B cell (primary cell): Measurements from ENCODE around the gene SFXN2. TPM values are rescaled to one million over a fixed set of nuclear protein-coding genes. Genes with fewer than 3 reads are reported as not detected.
A peak's percentile ranks its signal among the peaks of the same experiment; 100 is the strongest.

Source experiments
- ATAC-seq: fragments of 200-7000 bp; cut with Tn5 transposase; one replicate; pipeline ENCODE4 v1.10.0; 2021; ENCODE audit warnings: low read depth, mild to moderate bottlenecking, moderate number of reproducible peaks, moderate library complexity
- CTCF ChIA-PET: fragments of 350-600 bp; sonication (Branson Sonifier 250); formaldehyde crosslinking; loops from one replicate; lab custom pipeline; 2021; ENCODE audit warnings: antibody characterized with exemption, inconsistent platforms; lab: Charles Lee
- POLR2A ChIA-PET: fragments of 350-600 bp; sonication (Branson Sonifier 250); formaldehyde crosslinking; loops from one replicate; lab custom pipeline; 2021; ENCODE audit warnings: antibody characterized with exemption; lab: Charles Lee
- DNase-seq: peaks from one replicate; pipeline ENCODE4 v3.0.0; 2013
- H2AFZ ChIP-seq: 2 replicates; pipeline ENCODE4 v1.6.1; 2012; ENCODE audit warnings: mild to moderate bottlenecking, low read depth, low read length; ENCODE audit not compliant: insufficient read depth, poor library complexity, severe bottlenecking
- H3K27ac ChIP-seq, 2 donors: 1 replicate in 1 of 2; 2 replicates in 1 of 2; pipeline ENCODE4 v1.5.1; 2012 to 2013; ENCODE audit warnings: low read length in 2 of 2, mild to moderate bottlenecking in 2 of 2, moderate library complexity in 1 of 2
- H3K27me3 ChIP-seq, 4 experiments: fragments of 200-600 bp in 1 of 4; sonication (generic) in 1 of 4; replicated peaks in 1 of 4; 1 replicate in 2 of 4; 2 replicates in 2 of 4; pipeline versions ENCODE4 v1.6.1 to v1.7.0; 2013 to 2016; ENCODE audit warnings: low read length in 3 of 4, mild to moderate bottlenecking in 2 of 4, mixed read lengths in 1 of 4, moderate library complexity in 1 of 4; ENCODE audit not compliant: insufficient read depth in 4 of 4, control insufficient read depth in 3 of 4; ENCODE audit errors: control extremely low read depth in 1 of 4
- H3K36me3 ChIP-seq, 2 experiments: replicated peaks in 1 of 2; 1 replicate in 1 of 2; 2 replicates in 1 of 2; pipeline versions ENCODE4 v1.6.1 to v1.7.1; 2013; ENCODE audit warnings: low read length in 1 of 2; ENCODE audit not compliant: insufficient read depth in 2 of 2, control insufficient read depth in 1 of 2; ENCODE audit errors: control extremely low read depth in 1 of 2, extremely low read depth in 1 of 2
- H3K4me1 ChIP-seq, 2 donors: fragments of 200-600 bp in 1 of 2; sonication (generic) in 1 of 2; 1 replicate in 1 of 2; 2 replicates in 1 of 2; pipeline versions ENCODE4 v1.5.1 to v1.6.1; 2013 to 2017; ENCODE audit warnings: low read length in 2 of 2; ENCODE audit not compliant: control insufficient read depth in 2 of 2, insufficient read depth in 2 of 2
- H3K4me2 ChIP-seq: replicated peaks from 2 replicates; pipeline ENCODE3; 2012; ENCODE audit warnings: mild to moderate bottlenecking, low read depth, low read length; ENCODE audit not compliant: poor library complexity, severe bottlenecking
- H3K4me3 ChIP-seq, 5 experiments: fragments of 200-600 bp in 1 of 5; sonication (generic) in 1 of 5; 1 replicate in 3 of 5; 2 replicates in 2 of 5; pipeline versions ENCODE4 v1.5.1 to v1.7.0; 2011 to 2016; ENCODE audit warnings: low read length in 4 of 5, mild to moderate bottlenecking in 4 of 5, low read depth in 2 of 5, control low read depth in 1 of 5, moderate library complexity in 1 of 5; ENCODE audit not compliant: insufficient read depth in 1 of 5; ENCODE audit errors: control extremely low read depth in 1 of 5, extremely low read depth in 1 of 5
- H3K79me2 ChIP-seq: fragments of 200-600 bp; sonication (generic); one replicate; pipeline ENCODE4 v1.6.0; 2016; ENCODE audit warnings: low read length; ENCODE audit not compliant: control insufficient read depth, insufficient read depth
- H3K9ac ChIP-seq: fragments of 200-600 bp; sonication (generic); 2 replicates; pipeline ENCODE4 v1.6.1; 2017; ENCODE audit warnings: mild to moderate bottlenecking, low read length, moderate library complexity
- H3K9me3 ChIP-seq, 3 donors: one replicate each; pipeline versions ENCODE4 v1.6.1 to v1.7.1; 2013; ENCODE audit warnings: low read length in 2 of 3; ENCODE audit not compliant: control insufficient read depth in 2 of 3, insufficient read depth in 1 of 3; ENCODE audit errors: control extremely low read depth in 1 of 3
- H4K20me1 ChIP-seq: 2 replicates; pipeline ENCODE4 v1.6.0; 2012; ENCODE audit warnings: mild to moderate bottlenecking, low read length; ENCODE audit not compliant: insufficient read depth, control insufficient read depth, poor library complexity, severe bottlenecking
- H3K27ac Mint-ChIP-seq: one replicate; pipeline ENCODE4 v1.8.0; 2021; ENCODE audit warnings: mixed read lengths
- H3K27me3 Mint-ChIP-seq: one replicate; pipeline ENCODE4 v1.8.0; 2021; ENCODE audit warnings: mixed read lengths
- H3K4me1 Mint-ChIP-seq: one replicate; pipeline ENCODE4 v1.8.0; 2021; ENCODE audit warnings: mixed read lengths
- H3K4me3 Mint-ChIP-seq: one replicate; pipeline ENCODE4 v1.8.0; 2021; ENCODE audit warnings: mixed read lengths
- H3K9me3 Mint-ChIP-seq: one replicate; pipeline ENCODE4 v1.8.0; 2022; ENCODE audit warnings: mixed read lengths; ENCODE audit not compliant: insufficient read depth
- EZH2 ChIP-seq: IDR thresholded peaks from 2 replicates; pipeline ENCODE4 v1.6.1; 2012; ENCODE audit warnings: borderline replicate concordance, low read depth, mild to moderate bottlenecking, moderate library complexity, low read length; ENCODE audit not compliant: insufficient read depth, poor library complexity, severe bottlenecking
- WGBS: methylation state at CpG from one replicate; pipeline ENCODE4 v1.1.5; 2013; ENCODE audit warnings: missing lambda C conversion rate; ENCODE audit not compliant: insufficient coverage; 5-methylcytosine and 5-hydroxymethylcytosine counted together
- intact Hi-C: fragments of 100-400 bp; cut with micrococcal nuclease; formaldehyde crosslinking; loops from one replicate; pipeline ENCODE4 v1.10.0; 2022
- polyA plus RNA-seq: library from polyadenylated mRNA; depleted of rRNA; stranded (reverse); fragments of >200 nt; gene quantifications from 2 replicates; pipeline ENCODE4 v1.2.3, GENCODE V29; 2012
- total RNA-seq, 2 donors: library from RNA; stranded (reverse); fragments of 120-200 nt in 1 of 2; gene quantifications; 1 replicate in 1 of 2; 2 replicates in 1 of 2; pipeline versions ENCODE4 v1.2.3 to v1.2.4, GENCODE V29; 2013 to 2022
- TF ChIP-seq, protein P1 (sequence below): fragments of 200-600 bp; IDR thresholded peaks from one replicate; pipeline ENCODE4 v1.8.0; 2022; ENCODE audit warnings: antibody characterized with exemption, mild to moderate bottlenecking

SFXN2 gene
- total and polyA plus RNA-seq, 2 donors (not counting 1 experiment from before 2014, with no cell fraction given): 8.1 to 23.5 TPM

GRCh38 chr10:102743078-102743587, 28.7 kb downstream of the SFXN2 start:
- peak overlapping the region; percentile 88 for H3K27ac Mint-ChIP-seq
- peak overlapping the region; percentile 87 for H3K9ac ChIP-seq
- peaks cover 24 to 25% of the 10 kb centered on the region in 2 donors for H3K4me1 ChIP-seq
- H3K27ac ChIP-seq: no peak overlapping the region
- DNase-seq (no peak), ATAC-seq (no peak)
- no peaks in the 10 kb centered on the region for H3K9me3 Mint-ChIP-seq
- TF ChIP-seq EZH2: no peak
- TF ChIP-seq, protein P1, sequence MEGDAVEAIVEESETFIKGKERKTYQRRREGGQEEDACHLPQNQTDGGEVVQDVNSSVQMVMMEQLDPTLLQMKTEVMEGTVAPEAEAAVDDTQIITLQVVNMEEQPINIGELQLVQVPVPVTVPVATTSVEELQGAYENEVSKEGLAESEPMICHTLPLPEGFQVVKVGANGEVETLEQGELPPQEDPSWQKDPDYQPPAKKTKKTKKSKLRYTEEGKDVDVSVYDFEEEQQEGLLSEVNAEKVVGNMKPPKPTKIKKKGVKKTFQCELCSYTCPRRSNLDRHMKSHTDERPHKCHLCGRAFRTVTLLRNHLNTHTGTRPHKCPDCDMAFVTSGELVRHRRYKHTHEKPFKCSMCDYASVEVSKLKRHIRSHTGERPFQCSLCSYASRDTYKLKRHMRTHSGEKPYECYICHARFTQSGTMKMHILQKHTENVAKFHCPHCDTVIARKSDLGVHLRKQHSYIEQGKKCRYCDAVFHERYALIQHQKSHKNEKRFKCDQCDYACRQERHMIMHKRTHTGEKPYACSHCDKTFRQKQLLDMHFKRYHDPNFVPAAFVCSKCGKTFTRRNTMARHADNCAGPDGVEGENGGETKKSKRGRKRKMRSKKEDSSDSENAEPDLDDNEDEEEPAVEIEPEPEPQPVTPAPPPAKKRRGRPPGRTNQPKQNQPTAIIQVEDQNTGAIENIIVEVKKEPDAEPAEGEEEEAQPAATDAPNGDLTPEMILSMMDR: no peak
- peak overlapping the region; percentile 87 for H2AFZ ChIP-seq
- H3K9me3 ChIP-seq: no peaks in the 10 kb centered on the region
- WGBS: 100% methylated on average over 2 of the region's 7 CpGs
- H3K27me3 Mint-ChIP-seq: no peaks in the 10 kb centered on the region
- POLR2A ChIA-PET: interaction anchor here (0.5 to 1.6 kb wide), 10 partner anchors 28 to 624 kb away, joined by 3 to 13 read pairs (median 5); partner anchors contain the start of genes ARL3, SFXN2, TAF5 and TRIM8
- peaks cover 45% of the 10 kb centered on the region for H3K79me2 ChIP-seq
- peak overlapping the region; percentile 85 for H3K4me2 ChIP-seq
- H3K4me1 Mint-ChIP-seq: peaks cover 36% of the 10 kb centered on the region
- intact Hi-C loops: loop anchor here (1.0 to 10.0 kb wide), 6 partner anchors 29 to 622 kb away; partner anchors contain the start of genes ACTR1A, ARL3, BORCS7 and CNNM2
- CTCF ChIA-PET: interaction anchor here (0.9 to 3.7 kb wide), 5 partner anchors 9 to 321 kb away, joined by 3 to 14 read pairs (median 3); partner anchors contain the start of genes ARL3 and SFXN2
- H3K36me3 ChIP-seq: peaks cover 2 to 4% of the 10 kb centered on the region in 2 experiments
- H3K27me3 ChIP-seq: peaks cover 0 to 2% (median 0%) of the 10 kb centered on the region in 4 experiments
- H3K4me3 Mint-ChIP-seq: peak overlapping the region; percentile 89
- peaks cover 10% of the 10 kb centered on the region for H4K20me1 ChIP-seq
- peak overlapping the region; percentile 10 to 77 (median 42) for H3K4me3 ChIP-seq
